HG02943 (cell line): ENCODE results near the gene AUH.

Experiments used
- ATAC-seq: cut with Tn5 transposase; IDR thresholded peaks from one replicate; pipeline ENCODE4 v1.9.1; 2021; ENCODE audit warnings: mild to moderate bottlenecking, low read depth, moderate library complexity; ENCODE audit not compliant: unreplicated experiment

AUH gene

DNA sequence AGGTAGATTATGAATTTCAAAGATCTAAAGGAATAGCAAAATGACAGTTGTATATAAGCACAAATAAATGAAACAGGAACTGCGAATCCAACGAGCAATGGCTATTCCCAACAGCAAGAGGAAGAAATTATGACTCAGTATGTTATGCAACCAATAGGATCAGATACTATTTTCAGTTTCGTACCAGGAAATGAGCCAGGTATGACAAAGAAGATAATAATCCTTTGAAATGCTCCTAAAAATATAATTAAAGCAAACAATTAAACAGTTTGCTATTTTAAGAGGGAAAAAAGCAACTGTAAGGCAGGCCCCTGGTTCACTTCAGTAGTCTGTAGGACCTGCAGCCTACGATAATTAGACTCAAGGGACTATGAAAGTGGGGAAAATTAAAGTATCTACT lies 58.9 kb downstream of the AUH start:
- ATAC-seq: no peak

DNA sequence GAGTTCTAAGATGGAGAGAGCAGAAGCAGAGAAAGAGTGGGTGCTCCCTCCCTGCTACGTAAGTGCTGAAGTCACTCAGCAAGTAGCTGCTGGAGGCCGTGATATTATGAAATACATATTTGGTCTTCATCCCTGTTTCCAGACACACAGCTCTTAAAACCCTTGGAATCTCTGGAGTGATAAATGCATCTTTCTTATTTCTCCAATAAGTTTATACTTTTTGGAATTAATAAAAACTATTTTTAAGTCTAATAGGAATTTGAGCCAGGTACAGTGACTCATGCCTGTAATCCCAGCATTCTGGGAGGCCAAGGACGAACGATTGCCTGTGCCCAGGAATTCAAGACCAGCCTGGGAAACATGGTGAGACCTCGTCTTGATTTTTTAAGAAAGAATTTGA lies 60.6 kb downstream of the AUH start:
- ATAC-seq: no peak

DNA sequence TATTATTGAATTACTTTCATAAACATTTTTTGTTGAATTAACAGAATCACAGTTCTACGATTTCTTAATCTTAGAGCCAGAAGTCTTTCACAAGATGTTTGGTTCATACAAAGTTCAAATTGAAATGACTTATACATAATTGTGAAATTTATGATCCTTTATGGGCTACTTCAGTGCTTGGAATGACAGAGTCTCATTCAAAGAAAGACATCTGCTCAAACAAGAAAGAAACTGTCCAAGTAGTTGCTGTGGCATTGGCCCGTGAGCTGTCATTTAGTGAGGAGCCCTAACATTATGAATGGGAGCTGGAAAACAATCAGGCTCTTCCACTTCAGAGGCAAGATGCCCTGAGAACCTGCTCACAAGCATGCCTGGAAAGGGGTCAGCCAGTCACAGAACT lies 63.4 kb downstream of the AUH start:
- ATAC-seq: no peak

DNA sequence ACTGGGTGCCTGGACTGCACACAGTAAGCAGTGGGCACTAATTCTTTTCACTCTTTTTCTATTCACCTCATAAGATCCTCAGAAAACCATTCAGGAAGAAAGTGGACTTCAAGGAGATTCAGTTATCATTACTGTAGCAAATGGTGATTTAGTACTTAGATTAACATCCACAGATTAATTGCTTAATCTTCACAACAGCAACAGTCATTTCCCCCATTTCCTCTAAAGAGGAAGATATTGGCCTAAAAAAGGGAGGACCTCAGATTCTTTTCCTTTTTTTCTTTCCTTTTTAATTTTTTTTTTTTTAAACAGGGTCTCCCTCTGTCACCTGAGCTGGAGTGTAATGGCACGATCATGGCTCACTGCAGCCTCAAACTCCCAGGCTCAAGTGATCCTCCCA lies 64.4 kb downstream of the AUH start:
- no peak for ATAC-seq

DNA sequence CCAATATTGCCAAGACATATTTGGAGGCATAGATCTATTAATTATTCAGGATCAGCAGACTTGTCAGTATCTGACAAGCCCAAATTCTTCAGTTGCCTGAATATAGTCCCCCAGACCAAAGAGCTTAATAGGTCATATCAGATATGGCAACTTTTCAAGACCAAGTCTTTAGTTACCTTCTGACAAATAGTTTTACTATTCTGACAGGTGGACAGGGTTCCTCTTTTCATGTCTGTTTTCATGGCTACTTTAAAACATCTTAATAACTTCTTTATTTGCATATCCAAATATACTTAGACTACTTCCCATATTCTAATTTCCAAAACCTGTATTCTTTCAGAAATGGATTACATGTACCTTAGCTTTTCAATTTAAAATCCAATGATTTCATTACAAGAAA lies 65.4 kb downstream of the AUH start:
- ATAC-seq: no peak

DNA sequence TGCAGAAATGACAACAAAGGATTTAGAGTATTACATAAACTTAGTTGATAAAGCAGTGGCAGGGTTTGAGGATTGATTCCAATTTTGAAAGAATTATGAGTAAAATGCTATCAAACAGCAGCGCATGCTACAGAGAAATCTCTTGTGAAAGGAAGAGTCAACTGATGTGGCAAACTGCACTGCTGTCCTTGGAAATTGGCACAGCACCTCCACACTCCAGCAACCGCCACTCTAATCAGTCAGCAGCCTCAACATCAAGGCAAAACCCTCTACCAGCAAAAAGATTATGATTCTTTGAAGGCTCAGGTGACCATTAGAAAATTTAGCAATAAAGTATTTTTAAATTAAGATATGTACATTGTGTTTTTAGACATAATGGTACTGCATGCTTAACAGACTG lies 66.4 kb downstream of the AUH start:
- ATAC-seq: no peak

DNA sequence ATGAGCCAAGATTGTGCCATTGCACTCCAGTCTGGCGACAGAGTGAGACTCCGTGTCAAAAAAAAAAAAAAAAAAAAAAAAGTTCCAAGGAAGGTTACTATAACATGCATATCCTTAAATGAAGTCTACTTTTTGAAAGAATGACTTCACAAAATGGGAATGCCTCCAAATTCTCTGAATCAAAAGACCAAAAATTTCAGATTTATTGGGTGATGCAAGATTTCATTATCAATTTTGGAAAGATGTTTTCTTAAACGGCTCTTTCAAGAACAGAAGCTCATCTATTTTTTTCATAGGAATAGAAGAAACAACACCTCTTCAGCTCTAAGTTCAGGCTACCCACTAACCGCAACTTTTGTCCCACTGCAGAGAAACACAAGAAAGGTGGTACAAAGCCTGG lies 69.9 kb downstream of the AUH start:
- ATAC-seq: no peak

DNA sequence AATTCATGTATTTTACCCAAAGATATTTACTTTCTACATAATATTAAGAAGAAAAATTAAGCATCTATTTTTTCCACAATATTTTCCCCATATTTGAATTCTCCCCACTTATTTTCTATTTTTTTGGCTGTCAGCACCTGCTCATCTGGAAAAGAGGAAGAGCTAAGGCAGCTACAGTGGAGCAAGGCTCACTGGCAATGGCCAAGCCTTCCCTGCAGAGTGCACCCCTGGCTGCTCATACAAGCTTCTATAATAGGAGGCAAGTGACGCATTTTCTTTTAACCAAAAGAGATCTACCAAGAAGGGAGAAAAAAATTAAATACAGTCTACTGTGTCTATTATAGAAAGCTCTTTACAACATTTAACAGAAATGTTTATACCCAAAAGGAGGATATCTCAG lies 72.5 kb downstream of the AUH start:
- ATAC-seq: no peak

DNA sequence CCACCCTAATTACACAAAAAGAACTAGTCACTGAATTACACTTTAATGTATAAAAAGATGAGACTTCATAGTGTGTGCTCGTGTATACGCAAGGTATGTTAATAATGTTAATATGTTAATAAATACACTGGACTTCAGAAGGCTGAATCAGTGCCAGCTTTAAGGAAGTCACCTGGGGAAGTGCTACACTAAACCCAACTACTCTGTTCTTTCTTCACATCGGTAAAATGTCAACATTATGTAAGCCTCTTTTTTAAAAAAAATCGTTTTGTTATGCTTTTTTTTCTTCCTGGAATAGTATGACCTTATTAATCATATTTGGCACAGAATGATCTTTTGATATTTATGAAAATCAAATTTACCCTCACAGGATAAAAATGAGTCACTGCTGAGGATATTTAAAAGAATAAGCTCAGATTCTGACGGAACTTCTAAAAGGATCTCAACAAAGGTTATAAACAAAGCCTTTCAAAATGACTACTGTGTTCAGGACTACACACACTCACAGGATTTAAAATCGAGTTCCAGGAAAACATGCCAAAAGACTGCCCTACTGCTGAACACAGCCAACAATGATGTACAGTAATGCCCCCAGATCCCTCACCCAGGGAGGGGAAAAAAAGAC lies 75.9 kb downstream of the AUH start:
- no peak for ATAC-seq

DNA sequence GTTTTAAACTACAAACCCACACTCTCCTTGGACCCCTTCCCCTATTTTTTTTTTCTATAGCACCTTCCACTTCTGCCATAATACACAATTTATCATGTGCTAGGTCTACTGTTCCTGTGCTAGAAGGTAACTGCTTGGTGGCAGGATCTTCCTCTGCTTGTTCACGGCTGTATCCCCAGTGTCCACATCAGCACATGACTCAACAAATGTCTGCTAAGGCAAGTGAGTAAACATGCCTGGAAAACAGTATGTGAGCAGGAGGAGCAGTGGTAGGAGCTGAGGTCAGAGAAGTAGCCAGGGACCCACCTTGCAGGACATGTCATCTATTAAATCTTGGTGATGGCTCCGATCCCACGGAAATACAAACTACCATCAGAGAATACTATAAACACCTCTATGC lies 79.4 kb downstream of the AUH start:
- no peak for ATAC-seq

DNA sequence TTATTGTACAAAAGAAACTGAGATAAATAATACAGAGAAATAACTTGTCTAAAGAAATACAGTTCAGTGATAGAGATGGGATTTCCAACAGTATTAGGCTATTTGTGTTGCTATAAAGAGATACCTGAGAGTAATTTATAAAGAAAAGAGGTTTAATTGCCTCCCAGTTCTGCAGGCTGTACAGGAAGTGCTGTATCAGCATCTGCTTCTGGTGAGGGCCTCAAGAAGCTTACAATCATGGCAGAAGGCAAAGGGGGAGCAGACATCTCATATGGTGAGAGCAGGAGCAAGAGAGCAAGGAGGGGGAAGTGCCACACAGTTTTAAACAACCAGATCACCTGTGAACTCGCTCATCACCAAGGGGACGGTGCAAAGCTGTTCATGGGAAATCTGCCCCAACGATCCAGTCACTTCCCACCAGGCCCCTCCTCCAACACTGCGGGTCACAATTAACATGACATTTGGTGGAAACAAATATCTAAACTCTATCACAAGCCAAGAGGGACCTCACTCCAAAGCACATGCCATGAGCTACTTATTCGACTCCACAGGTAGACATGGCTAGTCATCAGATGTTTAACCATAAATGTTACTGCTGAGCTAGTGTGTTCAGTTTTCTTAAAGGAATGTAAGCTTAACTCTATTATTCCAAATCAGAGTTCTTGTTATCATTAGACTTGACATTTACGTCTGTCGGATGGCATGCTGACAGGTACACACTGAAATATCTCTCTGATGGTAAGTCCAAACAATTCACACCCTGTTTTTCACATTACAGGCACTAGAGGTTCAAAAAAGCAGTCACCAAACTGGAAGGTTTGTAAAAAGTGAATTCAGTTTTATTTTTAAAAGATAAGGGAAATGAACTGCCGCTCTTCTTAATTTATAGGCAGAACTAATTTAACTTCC lies 82.2 kb downstream of the AUH start:
- ATAC-seq: no peak

DNA sequence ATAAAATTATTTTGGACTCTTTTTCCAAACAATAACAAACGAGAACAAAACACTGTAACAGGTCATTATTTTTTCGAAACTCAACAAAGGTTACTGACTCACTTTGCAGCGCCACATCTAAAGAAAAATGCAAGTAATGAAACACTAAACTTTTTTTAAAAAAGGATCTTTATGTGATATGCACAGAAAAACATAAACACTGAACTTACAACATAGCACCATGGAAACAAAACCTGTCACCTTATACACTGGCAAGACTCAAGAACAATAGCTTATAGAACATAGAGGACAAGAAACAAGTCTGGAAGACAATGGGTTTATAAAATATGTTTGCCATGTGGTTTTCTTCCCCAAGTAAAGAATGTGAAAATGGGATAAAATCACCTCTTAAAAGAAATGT lies 85.2 kb downstream of the AUH start:
- ATAC-seq: no peak

DNA sequence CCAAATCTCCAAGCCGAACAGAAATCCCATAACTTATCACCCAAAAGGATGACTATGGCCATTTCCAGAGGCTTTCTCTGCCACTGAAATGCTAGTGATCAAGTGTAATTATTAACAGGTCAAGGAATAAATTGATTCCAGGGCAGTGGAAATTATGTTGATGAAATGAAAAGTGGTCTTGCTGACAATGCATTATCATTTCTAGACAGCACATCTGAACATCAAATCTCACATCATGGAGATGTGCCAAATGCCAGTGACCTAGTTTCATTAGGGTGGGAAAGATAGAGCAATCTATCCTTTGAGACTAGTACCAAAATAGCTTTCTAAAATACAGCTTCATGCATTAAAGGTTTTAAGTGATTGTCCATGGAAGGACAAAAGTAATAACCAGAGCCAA lies 86.1 kb downstream of the AUH start:
- ATAC-seq: no peak

DNA sequence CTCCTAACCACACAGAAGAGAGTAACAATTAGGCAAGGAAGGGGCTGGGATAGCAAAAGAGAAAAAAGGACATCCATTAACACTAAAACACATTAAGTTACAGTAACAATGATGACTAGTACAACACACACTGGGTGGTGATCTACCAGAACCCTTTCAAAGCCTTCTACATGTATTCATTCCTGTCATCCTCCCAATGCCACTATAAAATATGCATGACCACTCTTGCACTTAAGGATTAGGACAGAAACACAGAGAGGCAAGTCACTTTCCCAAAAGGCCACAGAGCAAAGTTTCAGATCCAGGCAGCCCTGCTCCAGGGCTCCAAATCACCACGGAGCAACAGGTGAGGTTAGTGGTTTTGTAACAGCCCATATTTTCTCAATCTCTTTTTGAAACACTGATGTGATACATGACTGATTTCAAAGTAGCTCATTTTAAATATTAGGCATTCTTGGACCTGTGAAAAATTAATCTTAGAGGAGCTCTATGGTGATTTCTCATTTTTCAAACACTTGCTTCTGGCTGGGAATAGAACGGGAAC lies 86.7 kb downstream of the AUH start:
- ATAC-seq: no peak

DNA sequence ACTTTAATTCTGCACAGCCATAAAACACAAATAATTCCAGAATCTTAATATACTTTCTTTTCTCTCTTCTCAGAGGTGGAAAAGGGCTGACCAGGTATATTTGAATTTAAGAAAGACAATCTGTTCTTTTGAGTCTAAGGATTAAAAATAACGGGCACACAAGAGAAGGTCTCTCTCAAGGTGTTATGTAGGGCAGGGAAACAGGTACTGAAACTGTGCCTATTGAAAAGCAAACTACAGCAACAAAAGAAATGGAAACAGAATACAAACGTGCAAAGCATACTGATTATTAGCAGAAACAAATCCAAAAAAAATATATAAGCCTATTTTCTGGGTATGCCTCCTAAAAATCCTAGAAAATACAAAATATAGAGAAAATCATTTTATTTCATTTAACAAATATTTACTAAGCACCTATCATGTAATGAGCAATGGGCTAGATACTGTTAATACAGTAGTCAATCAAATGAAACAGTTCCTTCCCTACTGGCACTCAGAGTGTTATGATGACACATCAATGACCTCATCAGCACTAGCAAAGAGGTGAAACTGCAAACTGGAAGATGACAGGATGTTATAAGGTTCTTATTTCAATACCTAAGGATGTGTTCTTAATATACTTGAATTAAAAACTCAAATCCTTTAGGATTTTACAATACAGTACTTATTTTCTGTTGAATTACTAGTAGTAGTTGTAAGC lies 87.7 kb downstream of the AUH start:
- no peak for ATAC-seq

DNA sequence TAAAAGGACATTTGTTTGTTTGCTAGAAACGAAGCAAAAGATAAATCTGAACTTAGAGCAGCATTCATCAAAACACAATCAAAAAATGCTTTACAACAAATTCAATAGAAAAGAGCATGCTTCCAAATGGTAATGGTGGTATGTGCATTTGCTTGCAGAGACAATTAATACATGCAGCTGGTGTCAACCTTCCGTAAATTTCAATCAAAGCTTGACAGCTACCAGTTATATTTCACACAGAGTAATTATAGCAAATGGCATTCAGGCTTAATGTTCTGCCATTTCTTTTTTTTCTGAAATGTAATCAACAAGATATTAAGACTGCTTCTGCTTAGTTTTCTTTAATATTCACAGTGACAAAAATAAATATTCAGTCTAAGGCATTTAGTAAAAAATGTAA lies 90.6 kb downstream of the AUH start:
- no peak for ATAC-seq

DNA sequence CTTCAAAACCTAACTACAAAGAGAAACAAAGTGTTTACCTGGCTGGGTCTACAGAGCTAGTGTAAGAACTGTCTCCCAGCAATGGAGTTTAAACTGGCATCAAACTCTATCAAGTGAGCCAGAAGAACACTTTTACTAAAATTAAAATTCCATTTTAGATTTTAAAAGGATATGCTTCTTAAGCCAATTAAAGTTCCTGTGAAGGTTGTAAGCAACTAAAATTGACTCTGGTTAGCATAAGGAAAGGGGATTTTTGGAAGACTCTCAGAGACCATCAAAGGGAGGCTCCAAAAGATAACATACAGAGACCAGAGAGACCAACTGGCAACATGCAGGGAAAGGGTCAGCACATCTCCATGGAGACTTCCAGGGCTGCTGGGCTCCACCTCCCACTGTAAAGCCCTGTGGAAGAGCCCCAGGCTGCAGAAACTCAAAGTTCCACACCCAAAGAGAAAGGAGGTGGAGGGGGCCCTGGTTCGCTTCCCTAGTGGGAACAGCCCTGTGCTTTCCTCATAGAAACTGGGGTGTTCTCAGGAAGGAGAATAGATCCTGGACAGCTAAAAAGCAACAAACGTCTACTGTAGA lies 91.7 kb downstream of the AUH start:
- ATAC-seq: no peak

DNA sequence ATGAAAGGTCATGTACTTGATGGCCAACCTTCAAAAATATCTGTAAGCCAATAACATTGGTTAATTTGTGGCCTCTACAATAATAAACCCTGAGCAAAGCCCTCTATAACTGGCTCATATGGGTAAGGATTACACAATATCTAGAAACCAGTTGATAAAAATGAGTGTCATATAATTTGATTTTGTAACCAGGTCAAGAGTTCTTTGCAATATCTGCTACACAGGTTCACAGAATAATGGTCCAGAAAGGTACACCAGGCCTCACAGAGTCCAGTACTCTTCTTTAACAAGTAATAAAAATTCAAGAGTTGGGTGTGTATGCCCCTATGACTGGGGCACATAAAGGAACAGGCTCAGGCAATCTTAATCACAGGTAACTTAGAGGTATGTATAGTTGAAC lies 95.3 kb downstream of the AUH start:
- no peak for ATAC-seq

DNA sequence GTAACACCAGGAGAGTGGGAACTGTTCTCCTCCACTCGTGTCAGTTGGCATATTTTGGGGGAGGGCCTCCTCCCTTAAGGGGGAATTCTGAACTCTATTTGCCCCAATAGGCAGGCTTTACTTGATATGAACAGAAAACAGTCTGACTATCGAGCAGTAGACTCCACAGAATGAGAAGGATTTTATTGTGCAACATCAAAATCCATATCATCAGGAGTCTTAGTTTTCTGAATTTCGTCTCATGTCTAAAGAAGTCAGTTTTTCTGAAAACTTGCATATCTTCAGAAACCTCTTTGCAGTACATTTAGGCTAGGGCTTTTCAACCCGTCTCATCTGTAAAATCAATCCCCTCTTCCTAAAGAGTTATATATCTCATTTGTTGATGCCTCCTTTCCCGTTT lies 96.2 kb downstream of the AUH start:
- no peak for ATAC-seq

DNA sequence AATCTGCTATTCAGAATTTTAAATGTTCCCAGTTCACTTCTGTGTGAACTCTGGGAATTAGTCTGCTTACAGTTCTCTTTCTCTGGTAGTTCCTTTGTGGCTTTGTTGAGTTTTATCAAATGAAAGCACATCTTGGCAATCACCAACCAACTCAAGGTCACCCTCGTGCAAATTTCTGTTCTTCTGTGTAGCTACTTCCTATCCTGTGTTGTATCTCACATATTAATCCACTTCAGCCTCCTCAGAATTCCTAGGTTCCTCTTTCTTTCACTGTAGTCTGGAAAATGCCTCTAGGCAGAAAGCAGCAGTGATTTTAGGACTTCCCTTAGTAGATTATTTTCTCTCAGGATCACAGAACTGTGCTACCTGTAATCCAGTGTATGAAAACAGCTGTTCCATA lies 100.3 kb downstream of the AUH start:
- ATAC-seq: no peak

DNA sequence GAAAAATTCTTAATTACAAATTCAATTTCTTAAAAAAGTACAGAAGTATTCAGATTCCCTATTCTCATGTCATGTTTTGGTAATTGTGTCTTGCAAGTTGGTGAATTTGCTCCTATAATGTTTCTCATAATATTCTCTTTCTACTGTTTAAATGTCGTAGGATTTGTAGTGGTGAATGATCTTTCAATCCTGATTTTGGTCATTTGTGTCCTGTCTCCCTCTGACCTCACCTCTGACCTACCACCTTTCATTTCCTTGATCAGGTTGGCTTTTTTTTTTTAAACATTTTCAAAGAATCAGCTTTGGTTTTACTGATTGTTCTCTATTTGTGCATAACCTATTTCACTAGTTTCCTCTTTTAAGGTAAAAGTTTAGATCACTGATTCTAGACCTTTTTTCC lies 102.6 kb downstream of the AUH start:
- no peak for ATAC-seq
